ENCODE data around the gene COA8. TPM values are rescaled to one million over a fixed set of nuclear protein-coding genes. Genes with fewer than 3 reads are reported as not detected.

The COA8 gene
- polyA plus RNA-seq, 1 donor from 2014 or later = 169 TPM

DNA sequence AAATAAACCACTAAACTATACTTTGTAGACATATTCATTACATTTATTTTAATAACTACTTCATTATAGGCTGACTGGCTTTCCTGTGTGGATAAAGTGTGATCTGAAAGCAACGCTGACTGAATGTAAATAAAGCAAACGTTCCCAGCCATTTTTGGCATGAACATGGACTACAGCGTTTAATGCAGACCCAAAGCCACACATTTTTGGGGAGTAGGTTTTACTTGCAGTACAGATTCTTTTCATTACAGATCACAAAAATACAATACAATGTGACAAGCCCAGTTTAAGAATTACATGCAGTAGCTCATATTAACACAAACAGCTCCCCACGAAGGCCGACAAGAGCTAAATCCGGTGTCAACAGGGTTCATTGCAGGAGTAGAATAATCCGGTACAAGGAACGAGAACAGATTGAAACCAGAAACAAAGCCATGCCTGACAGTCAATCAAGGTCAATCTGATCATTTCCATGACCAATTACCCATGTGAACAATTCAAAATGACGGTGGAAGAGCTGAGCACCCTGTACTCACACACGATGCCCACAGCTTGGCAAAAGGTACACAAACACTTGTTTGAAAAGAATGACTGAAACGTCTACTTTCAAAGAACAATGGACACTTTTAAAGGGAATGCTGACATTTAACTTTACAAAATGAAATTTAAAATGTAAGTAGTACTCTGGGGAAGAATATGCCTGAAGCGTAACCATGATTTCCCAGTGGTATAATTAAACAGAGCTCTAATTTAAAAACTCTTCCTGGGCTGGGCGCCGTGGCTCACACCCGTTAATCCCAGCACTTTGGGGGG lies 5.6 kb upstream of the COA8 start:
- peaks cover 6% of the 10 kb centered on the region for H3K36me3 ChIP-seq (ENCODE audit: insufficient read depth, low read length)
- peak overlapping the region; percentile 18 for H3K9ac ChIP-seq (ENCODE audit: low read length)
- H3F3A ChIP-seq (ENCODE audit: insufficient read depth, low read length, poor library complexity, severe bottlenecking) = no peaks in the 10 kb centered on the region
- H3K9me3 ChIP-seq (ENCODE audit: low read length) = no peaks in the 10 kb centered on the region
- H3K27me3 ChIP-seq (ENCODE audit: insufficient read depth, low read depth, low read length) = no peaks in the 10 kb centered on the region
- H3K4me2 ChIP-seq (ENCODE audit: low read length) = no peak overlapping the region
- no peak for TF ChIP-seq SMC3 (conservative IDR thresholded peaks at IDR 0.05; ENCODE audit: poor library complexity)
- no peak for TF ChIP-seq RAD21 (conservative IDR thresholded peaks at IDR 0.05)
- TF ChIP-seq, protein P1, sequence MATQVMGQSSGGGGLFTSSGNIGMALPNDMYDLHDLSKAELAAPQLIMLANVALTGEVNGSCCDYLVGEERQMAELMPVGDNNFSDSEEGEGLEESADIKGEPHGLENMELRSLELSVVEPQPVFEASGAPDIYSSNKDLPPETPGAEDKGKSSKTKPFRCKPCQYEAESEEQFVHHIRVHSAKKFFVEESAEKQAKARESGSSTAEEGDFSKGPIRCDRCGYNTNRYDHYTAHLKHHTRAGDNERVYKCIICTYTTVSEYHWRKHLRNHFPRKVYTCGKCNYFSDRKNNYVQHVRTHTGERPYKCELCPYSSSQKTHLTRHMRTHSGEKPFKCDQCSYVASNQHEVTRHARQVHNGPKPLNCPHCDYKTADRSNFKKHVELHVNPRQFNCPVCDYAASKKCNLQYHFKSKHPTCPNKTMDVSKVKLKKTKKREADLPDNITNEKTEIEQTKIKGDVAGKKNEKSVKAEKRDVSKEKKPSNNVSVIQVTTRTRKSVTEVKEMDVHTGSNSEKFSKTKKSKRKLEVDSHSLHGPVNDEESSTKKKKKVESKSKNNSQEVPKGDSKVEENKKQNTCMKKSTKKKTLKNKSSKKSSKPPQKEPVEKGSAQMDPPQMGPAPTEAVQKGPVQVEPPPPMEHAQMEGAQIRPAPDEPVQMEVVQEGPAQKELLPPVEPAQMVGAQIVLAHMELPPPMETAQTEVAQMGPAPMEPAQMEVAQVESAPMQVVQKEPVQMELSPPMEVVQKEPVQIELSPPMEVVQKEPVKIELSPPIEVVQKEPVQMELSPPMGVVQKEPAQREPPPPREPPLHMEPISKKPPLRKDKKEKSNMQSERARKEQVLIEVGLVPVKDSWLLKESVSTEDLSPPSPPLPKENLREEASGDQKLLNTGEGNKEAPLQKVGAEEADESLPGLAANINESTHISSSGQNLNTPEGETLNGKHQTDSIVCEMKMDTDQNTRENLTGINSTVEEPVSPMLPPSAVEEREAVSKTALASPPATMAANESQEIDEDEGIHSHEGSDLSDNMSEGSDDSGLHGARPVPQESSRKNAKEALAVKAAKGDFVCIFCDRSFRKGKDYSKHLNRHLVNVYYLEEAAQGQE (IDR thresholded peaks at IDR 0.05; ENCODE audit: borderline replicate concordance) = no peak
- TF ChIP-seq MXI1 (conservative IDR thresholded peaks at IDR 0.05; ENCODE audit: poor library complexity, severe bottlenecking) = no peak
- no peak for TF ChIP-seq TAF1 (IDR thresholded peaks at IDR 0.05; ENCODE audit: low read depth)
- TF ChIP-seq POLR2AphosphoS5 (IDR thresholded peaks at IDR 0.05) = no peak
- TF ChIP-seq, protein P2, sequence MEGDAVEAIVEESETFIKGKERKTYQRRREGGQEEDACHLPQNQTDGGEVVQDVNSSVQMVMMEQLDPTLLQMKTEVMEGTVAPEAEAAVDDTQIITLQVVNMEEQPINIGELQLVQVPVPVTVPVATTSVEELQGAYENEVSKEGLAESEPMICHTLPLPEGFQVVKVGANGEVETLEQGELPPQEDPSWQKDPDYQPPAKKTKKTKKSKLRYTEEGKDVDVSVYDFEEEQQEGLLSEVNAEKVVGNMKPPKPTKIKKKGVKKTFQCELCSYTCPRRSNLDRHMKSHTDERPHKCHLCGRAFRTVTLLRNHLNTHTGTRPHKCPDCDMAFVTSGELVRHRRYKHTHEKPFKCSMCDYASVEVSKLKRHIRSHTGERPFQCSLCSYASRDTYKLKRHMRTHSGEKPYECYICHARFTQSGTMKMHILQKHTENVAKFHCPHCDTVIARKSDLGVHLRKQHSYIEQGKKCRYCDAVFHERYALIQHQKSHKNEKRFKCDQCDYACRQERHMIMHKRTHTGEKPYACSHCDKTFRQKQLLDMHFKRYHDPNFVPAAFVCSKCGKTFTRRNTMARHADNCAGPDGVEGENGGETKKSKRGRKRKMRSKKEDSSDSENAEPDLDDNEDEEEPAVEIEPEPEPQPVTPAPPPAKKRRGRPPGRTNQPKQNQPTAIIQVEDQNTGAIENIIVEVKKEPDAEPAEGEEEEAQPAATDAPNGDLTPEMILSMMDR (IDR thresholded peaks at IDR 0.05; ENCODE audit: poor library complexity, severe bottlenecking) = no peak
- TF ChIP-seq EZH2 (IDR thresholded peaks at IDR 0.05; ENCODE audit: borderline replicate concordance, insufficient read depth, low read length, poor library complexity, severe bottlenecking) = no peak
- TF ChIP-seq EP300 (conservative IDR thresholded peaks at IDR 0.05; ENCODE audit: poor library complexity, severe bottlenecking) = no peak
- no peak overlapping the region for H2AFZ ChIP-seq (ENCODE audit: low read depth, low read length)
- no peaks in the 10 kb centered on the region for H4K20me1 ChIP-seq (ENCODE audit: insufficient read depth)
- H3K79me2 ChIP-seq (replicated peaks; ENCODE audit: insufficient read depth, low read length) = peaks cover 44% of the 10 kb centered on the region
- no peak overlapping the region for H3K4me3 ChIP-seq (ENCODE audit: low read length)
- H3K27ac ChIP-seq (ENCODE audit: low read length) = no peak overlapping the region
- H3K9me2 ChIP-seq (ENCODE audit: insufficient read depth, low read length) = no peaks in the 10 kb centered on the region

DNA sequence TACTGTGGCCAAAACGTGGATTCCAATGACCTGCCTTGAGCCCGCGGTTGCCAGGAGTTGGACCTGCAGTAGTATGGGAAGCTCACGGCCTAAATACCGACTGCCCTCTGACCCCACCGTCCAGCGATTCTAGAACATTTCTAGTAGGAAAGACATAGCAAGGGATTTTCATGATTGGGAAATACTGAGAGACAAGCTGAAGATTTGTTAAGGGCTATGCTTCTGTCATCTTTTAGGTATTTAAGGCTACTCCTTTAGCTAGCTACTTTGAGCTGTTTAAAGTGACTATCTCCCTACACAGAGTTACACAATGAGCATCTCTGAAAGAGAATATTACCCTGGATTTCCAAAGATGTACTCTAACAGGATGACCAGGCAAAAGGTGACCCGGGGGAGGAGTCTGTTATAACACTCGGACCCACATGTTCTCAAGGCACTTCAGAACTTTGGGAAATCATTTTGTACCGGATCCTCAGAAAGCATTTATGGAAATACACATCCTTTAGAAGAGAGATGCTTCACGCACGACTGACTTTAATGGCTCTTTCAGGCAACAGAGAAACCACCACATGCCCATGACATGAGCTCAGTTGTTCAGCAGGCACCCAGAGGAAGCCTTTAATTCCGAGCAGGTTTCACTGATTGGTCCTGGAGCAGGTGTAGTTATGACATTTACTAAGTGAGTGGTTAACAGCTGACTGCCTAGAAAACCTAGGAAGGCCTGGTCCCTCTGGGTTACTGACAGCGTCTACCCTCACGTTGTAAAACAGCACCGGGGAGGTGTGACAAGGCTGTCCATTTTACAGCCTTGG lies 4.5 kb upstream of the COA8 start:
- Histone ChIP-seq H3K4me3 (ENCODE audit: low read length) (peak overlapping the region; percentile 22), H4K20me1 (ENCODE audit: insufficient read depth) (no peaks in the 10 kb centered on the region)

More for the DNA sequence above, 4.5 kb upstream of the COA8 start:
- no peaks in the 10 kb centered on the region for H3K9me3 ChIP-seq (ENCODE audit: low read length)
- H3K79me2 ChIP-seq (replicated peaks; ENCODE audit: insufficient read depth, low read length) = peaks cover 49% of the 10 kb centered on the region
- H2AFZ ChIP-seq (ENCODE audit: low read depth, low read length) = no peak overlapping the region
- H3F3A ChIP-seq (ENCODE audit: insufficient read depth, low read length, poor library complexity, severe bottlenecking) = no peaks in the 10 kb centered on the region
- H3K36me3 ChIP-seq (ENCODE audit: insufficient read depth, low read length) = peaks cover 6% of the 10 kb centered on the region
- H3K27me3 ChIP-seq (ENCODE audit: insufficient read depth, low read depth, low read length) = no peaks in the 10 kb centered on the region
- no peak overlapping the region for H3K27ac ChIP-seq (ENCODE audit: low read length)
- no peaks in the 10 kb centered on the region for H3K9me2 ChIP-seq (ENCODE audit: insufficient read depth, low read length)
- TF ChIP-seq, protein P1 (IDR thresholded peaks at IDR 0.05; ENCODE audit: borderline replicate concordance) = no peak
- TF ChIP-seq MXI1 (conservative IDR thresholded peaks at IDR 0.05; ENCODE audit: poor library complexity, severe bottlenecking) (no peak), TAF1 (IDR thresholded peaks at IDR 0.05; ENCODE audit: low read depth) (no peak), POLR2AphosphoS5 (IDR thresholded peaks at IDR 0.05) (no peak), EP300 (conservative IDR thresholded peaks at IDR 0.05; ENCODE audit: poor library complexity, severe bottlenecking) (no peak), RAD21 (conservative IDR thresholded peaks at IDR 0.05) (no peak), SMC3 (conservative IDR thresholded peaks at IDR 0.05; ENCODE audit: poor library complexity) (no peak), EZH2 (IDR thresholded peaks at IDR 0.05; ENCODE audit: borderline replicate concordance, insufficient read depth, low read length, poor library complexity, severe bottlenecking) (no peak)
- TF ChIP-seq, protein P2 (IDR thresholded peaks at IDR 0.05; ENCODE audit: poor library complexity, severe bottlenecking) = no peak
- H3K4me2 ChIP-seq (ENCODE audit: low read length) = peak overlapping the region; percentile 13
- no peak overlapping the region for H3K9ac ChIP-seq (ENCODE audit: low read length)
